ENCODE results near the gene PIK3C2G. TPM values are rescaled to one million over a fixed set of nuclear protein-coding genes. Genes with fewer than 3 reads are reported as not detected.

PIK3C2G gene
- total and polyA plus RNA-seq, 2 of the 13 experiments (the other 11 are each of a cell fraction or from before 2014, with no cell fraction given): not detected

DNA sequence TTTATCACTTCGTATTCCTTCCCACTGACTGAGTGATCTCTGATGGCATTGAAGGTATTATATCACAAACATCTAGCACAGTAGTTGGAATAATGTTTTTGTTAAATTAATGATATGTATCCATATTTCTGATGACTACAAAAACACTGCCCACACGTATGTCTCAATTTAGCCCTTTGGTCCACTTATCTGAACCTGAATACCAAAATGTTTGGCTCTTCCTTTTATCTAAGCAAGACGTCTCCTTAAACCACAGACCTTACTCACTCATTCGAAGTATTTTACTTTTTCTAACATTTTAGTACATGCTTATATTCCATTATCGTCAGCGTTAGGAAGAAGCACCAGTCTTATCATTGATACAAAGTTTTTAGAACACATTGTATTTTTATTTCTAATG, 126.4 kb downstream of the PIK3C2G start:
- Histone ChIP-seq H3K4me3 (replicated peaks in 1 of 3; ENCODE audit: insufficient read depth in 1 of 3, low read depth in 2 of 3, low read length in 3 of 3) (no peak overlapping the region), H3K9ac (ENCODE audit: insufficient read depth, low read depth, low read length) (no peak overlapping the region), H2AFZ (ENCODE audit: low read length) (no peak overlapping the region), H3K36me3 (replicated peaks in 1 of 2; ENCODE audit: control insufficient read depth in 1 of 2, insufficient read depth in 2 of 2, low read length in 2 of 2) (no peaks in the 10 kb centered on the region), H4K20me1 (ENCODE audit: insufficient read depth, low read length) (no peaks in the 10 kb centered on the region), H3K27me3 (ENCODE audit: control insufficient read depth in 1 of 2, insufficient read depth in 2 of 2, low read length in 2 of 2) (no peaks in the 10 kb centered on the region), H3K4me1 (ENCODE audit: insufficient read depth, low read length) (peaks cover 10% of the 10 kb centered on the region), H3K9me3 (ENCODE audit: low read length) (no peaks in the 10 kb centered on the region), H3K4me2 (ENCODE audit: low read depth, low read length) (no peak overlapping the region), H3K27ac (ENCODE audit: extremely low read length, insufficient read depth, low read length) (no peak overlapping the region), H3K79me2 (ENCODE audit: insufficient read depth, low read length) (no peaks in the 10 kb centered on the region)
- in situ Hi-C loops (cut with HindIII; ENCODE audit: extremely low pct_ligation_motif_present, low pct_unique_long_range_greater_than_20kb): no loop called here
- 52% methylated on average over 6 of the region's 6 CpGs for WGBS (ENCODE audit: low lambda C conversion rate)
- no peak for TF ChIP-seq IRF2 (CRISPR knock-in tag; IDR thresholded peaks at IDR 0.05)
- no peak for TF ChIP-seq ZMAT3 (CRISPR knock-in tag; conservative IDR thresholded peaks at IDR 0.05)
- TF ChIP-seq RELA (CRISPR knock-in tag; IDR thresholded peaks at IDR 0.05): no peak
- TF ChIP-seq, protein P1, sequence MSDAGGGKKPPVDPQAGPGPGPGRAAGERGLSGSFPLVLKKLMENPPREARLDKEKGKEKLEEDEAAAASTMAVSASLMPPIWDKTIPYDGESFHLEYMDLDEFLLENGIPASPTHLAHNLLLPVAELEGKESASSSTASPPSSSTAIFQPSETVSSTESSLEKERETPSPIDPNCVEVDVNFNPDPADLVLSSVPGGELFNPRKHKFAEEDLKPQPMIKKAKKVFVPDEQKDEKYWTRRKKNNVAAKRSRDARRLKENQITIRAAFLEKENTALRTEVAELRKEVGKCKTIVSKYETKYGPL (CRISPR knock-in tag; IDR thresholded peaks at IDR 0.05): no peak
- TF ChIP-seq, protein P2, sequence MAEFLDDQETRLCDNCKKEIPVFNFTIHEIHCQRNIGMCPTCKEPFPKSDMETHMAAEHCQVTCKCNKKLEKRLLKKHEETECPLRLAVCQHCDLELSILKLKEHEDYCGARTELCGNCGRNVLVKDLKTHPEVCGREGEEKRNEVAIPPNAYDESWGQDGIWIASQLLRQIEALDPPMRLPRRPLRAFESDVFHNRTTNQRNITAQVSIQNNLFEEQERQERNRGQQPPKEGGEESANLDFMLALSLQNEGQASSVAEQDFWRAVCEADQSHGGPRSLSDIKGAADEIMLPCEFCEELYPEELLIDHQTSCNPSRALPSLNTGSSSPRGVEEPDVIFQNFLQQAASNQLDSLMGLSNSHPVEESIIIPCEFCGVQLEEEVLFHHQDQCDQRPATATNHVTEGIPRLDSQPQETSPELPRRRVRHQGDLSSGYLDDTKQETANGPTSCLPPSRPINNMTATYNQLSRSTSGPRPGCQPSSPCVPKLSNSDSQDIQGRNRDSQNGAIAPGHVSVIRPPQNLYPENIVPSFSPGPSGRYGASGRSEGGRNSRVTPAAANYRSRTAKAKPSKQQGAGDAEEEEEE (CRISPR knock-in tag; IDR thresholded peaks at IDR 0.05; ENCODE audit: borderline replicate concordance): no peak
- no peak for TF ChIP-seq SOX13 (IDR thresholded peaks at IDR 0.05)
- TF ChIP-seq SOX13 (CRISPR knock-in tag; conservative IDR thresholded peaks at IDR 0.05 in 1 of 2, IDR thresholded peaks at IDR 0.05 in 1 of 2): no peak
- TF ChIP-seq, protein P3, sequence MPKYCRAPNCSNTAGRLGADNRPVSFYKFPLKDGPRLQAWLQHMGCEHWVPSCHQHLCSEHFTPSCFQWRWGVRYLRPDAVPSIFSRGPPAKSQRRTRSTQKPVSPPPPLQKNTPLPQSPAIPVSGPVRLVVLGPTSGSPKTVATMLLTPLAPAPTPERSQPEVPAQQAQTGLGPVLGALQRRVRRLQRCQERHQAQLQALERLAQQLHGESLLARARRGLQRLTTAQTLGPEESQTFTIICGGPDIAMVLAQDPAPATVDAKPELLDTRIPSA (CRISPR knock-in tag; IDR thresholded peaks at IDR 0.05; ENCODE audit: borderline replicate concordance): no peak
- TF ChIP-seq NAIF1 (CRISPR knock-in tag; IDR thresholded peaks at IDR 0.05; ENCODE audit: borderline replicate concordance): no peak
- TF ChIP-seq SYNCRIP (IDR thresholded peaks at IDR 0.05; ENCODE audit: insufficient read depth, low read depth, low read length): no peak
- TF ChIP-seq ZNF737 (CRISPR knock-in tag; IDR thresholded peaks at IDR 0.05; ENCODE audit: borderline replicate concordance): no peak
- no peak for TF ChIP-seq PCBP2 (optimal IDR thresholded peaks at IDR 0.05; ENCODE audit: low read depth, low read length, poor library complexity, severe bottlenecking)
- TF ChIP-seq ZNF674 (CRISPR knock-in tag; IDR thresholded peaks at IDR 0.05; ENCODE audit: low read depth): no peak
- TF ChIP-seq JUNB (CRISPR knock-in tag; IDR thresholded peaks at IDR 0.05; ENCODE audit: borderline replicate concordance): no peak
- TF ChIP-seq RORA (CRISPR knock-in tag; IDR thresholded peaks at IDR 0.05): no peak
- TF ChIP-seq ZNF331 (CRISPR knock-in tag; IDR thresholded peaks at IDR 0.05): no peak
- TF ChIP-seq FIP1L1 (IDR thresholded peaks at IDR 0.05; ENCODE audit: borderline replicate concordance, insufficient read depth, low read depth, low read length): no peak
- no peak for TF ChIP-seq U2AF1 (optimal IDR thresholded peaks at IDR 0.05; ENCODE audit: low read depth, low read length)
- no peak for ATAC-seq
- intact Hi-C loops (cut with micrococcal nuclease; ENCODE audit: unreplicated experiment): no loop called here
- BruUV-seq (replicated peaks): no TSS peak
- POLR2A ChIA-PET: no interaction called here
- DNase-seq (ENCODE audit: low spot score): no peak
- CTCF ChIA-PET (ENCODE audit: low intra/inter-chr PET ratio, low total read pairs): no interaction called here
- FAIRE-seq: no peak
